PFSK-1 (cell line): ENCODE measurements around the gene SYNE3.

ENCODE experiments used
- POLR2AphosphoS5 ChIP-seq: IDR thresholded peaks from 2 replicates; pipeline ENCODE4 v1.6.1; 2012; ENCODE audit warnings: low read depth, mild to moderate bottlenecking, control low read depth, low read length, moderate library complexity
- REST ChIP-seq, 2 experiments: IDR thresholded peaks; 2 replicates each; pipeline versions ENCODE4 v1.6.1 to v1.8.0; 2011 to 2012; ENCODE audit warnings: low read depth in 2 of 2, low read length in 2 of 2, control low read depth in 1 of 2, inconsistent platforms in 1 of 2, mild to moderate bottlenecking in 1 of 2, moderate library complexity in 1 of 2; ENCODE audit not compliant: insufficient read depth in 1 of 2

- TF ChIP-seq REST (IDR thresholded peaks at IDR 0.05; ENCODE audit: insufficient read depth in 1 of 2, low read depth in 2 of 2, low read length in 2 of 2), result no peak
- no peak for TF ChIP-seq POLR2AphosphoS5
Observed at GRCh38 chr14:95515080-95515489, 1.4 kb downstream of the SYNE3 start.
